Measurements from ENCODE around the gene VPS8. TPM values are rescaled to one million over a fixed set of nuclear protein-coding genes. Genes with fewer than 3 reads are reported as not detected.

The VPS8 gene
- total RNA-seq, 1 experiment from 2014 or later = 39.7 TPM

- no peak for TF ChIP-seq CTCF (conservative IDR thresholded peaks at IDR 0.05)
- Mint-ChIP-seq H3K27ac (no peak overlapping the region), H3K9me3 (no peaks in the 10 kb centered on the region), H3K36me3 (ENCODE audit: insufficient read depth in 1 of 3, low read depth in 3 of 3) (no peaks in the 10 kb centered on the region), H3K4me3 (no peak overlapping the region), H3K4me1 (peaks cover 0 to 2% of the 10 kb centered on the region in 2 experiments; a peak in 1 of 4 replicates), H3K27me3 (ENCODE audit: low read depth) (no peaks in the 10 kb centered on the region; the same call in 1 of the 2 replicates)
- no peak overlapping the region for H3K4ac ChIP-seq (ENCODE audit: low read depth, low read length)
- H3K18ac ChIP-seq (ENCODE audit: insufficient read length, low read depth, low read length) = no peak overlapping the region
- H2AK5ac ChIP-seq (ENCODE audit: insufficient read length, low read length) = no peak overlapping the region
- H3K14ac ChIP-seq (ENCODE audit: insufficient read depth, low read length) = no peak overlapping the region
- H2BK12ac ChIP-seq (ENCODE audit: insufficient read length, low read depth, low read length) = no peak overlapping the region
- H3K4me2 ChIP-seq (ENCODE audit: insufficient read depth, insufficient read length, low read length) = no peak overlapping the region
- H4K5ac ChIP-seq (ENCODE audit: insufficient read length, low read depth, low read length) = no peak overlapping the region
- H2BK120ac ChIP-seq (ENCODE audit: low read depth, low read length, poor library complexity, severe bottlenecking) = no peak overlapping the region
- H3K79me2 ChIP-seq (ENCODE audit: insufficient read depth, low read length) = no peaks in the 10 kb centered on the region
- DNase-seq = no peak
- no peaks in the 10 kb centered on the region for H3K4me1 ChIP-seq (ENCODE audit: insufficient read depth, low read length)
- H2BK20ac ChIP-seq (ENCODE audit: low read depth, low read length, poor library complexity, severe bottlenecking) = no peak overlapping the region
- no peaks in the 10 kb centered on the region for H3K9me3 ChIP-seq (ENCODE audit: control insufficient read depth, low read depth, low read length)
- H2BK5ac ChIP-seq (ENCODE audit: insufficient read length, low read length) = no peak overlapping the region
- H3K79me1 ChIP-seq (ENCODE audit: insufficient read depth, low read depth, low read length, poor library complexity, severe bottlenecking) = no peaks in the 10 kb centered on the region
- H2BK15ac ChIP-seq (ENCODE audit: low read depth, low read length) = no peak overlapping the region
- no peak overlapping the region for H2AFZ ChIP-seq (ENCODE audit: low read length)
- H4K8ac ChIP-seq (replicated peaks; ENCODE audit: insufficient read length, low read depth, low read length) = no peak overlapping the region
- no CpG with 5 or more reads among the region's 8 CpGs for WGBS (ENCODE audit: extremely low coverage, insufficient read length, low lambda C conversion rate)
- no peak overlapping the region for H3K9ac ChIP-seq (ENCODE audit: extremely low read depth, insufficient read length, low read length)
- no peak overlapping the region for H3K56ac ChIP-seq (ENCODE audit: insufficient read length, low read depth, low read length)
- H4K91ac ChIP-seq (ENCODE audit: insufficient read length, low read depth, low read length) = no peak overlapping the region
- no peaks in the 10 kb centered on the region for H3K27me3 ChIP-seq (ENCODE audit: insufficient read depth, low read length)
- no peaks in the 10 kb centered on the region for H4K20me1 ChIP-seq (ENCODE audit: control insufficient read depth, insufficient read depth, insufficient read length)
- H3K23ac ChIP-seq (ENCODE audit: insufficient read length, low read depth, low read length) = no peak overlapping the region
- no peaks in the 10 kb centered on the region for H3K23me2 ChIP-seq (ENCODE audit: insufficient read length, low read depth, low read length, poor library complexity, severe bottlenecking)
- H3K27ac ChIP-seq (ENCODE audit: insufficient read length, low read depth, low read length) = no peak overlapping the region
- H3T11ph ChIP-seq (ENCODE audit: low read length) = no peak overlapping the region
These were observed 264.3 kb downstream of the VPS8 start for GRCh38 chr3:185076219-185076618.
